HG03103 (cell line): Measurements from ENCODE around the gene IRF5.
A peak's percentile ranks its signal among the peaks of the same experiment; 100 is the strongest.
"Not testable (repeated sequence)": the region's sequence is repeated elsewhere in the genome, so short reads cannot be mapped to it uniquely, and the experiment has no call there.

ENCODE experiments used
- ATAC-seq: cut with Tn5 transposase; IDR thresholded peaks from one replicate; pipeline ENCODE4 v1.9.1; 2021; ENCODE audit warnings: low read depth; ENCODE audit not compliant: unreplicated experiment

Gene IRF5

GRCh38 chr7:128954830-128955802 is 17.4 kb downstream of the IRF5 start:
- no peak for ATAC-seq

DNA sequence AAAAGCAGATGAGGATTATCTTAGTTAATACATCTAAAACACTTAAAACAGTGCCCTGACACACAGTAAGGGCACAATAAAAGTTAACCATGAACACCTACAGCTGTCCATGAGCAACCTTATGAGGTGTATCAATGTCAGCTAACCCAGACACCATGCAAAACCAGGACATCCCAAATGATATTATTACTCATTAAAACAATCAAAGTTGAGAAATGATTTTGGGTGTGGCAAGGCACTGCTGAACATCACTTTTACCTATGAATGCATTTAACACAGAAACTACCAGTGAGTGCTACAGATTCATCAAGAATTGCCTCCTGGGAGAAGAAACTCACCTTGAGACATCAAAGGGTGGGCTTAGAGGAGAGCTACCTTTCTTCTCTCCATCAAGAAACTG is 18.3 kb downstream of the IRF5 start:
- no peak for ATAC-seq

DNA sequence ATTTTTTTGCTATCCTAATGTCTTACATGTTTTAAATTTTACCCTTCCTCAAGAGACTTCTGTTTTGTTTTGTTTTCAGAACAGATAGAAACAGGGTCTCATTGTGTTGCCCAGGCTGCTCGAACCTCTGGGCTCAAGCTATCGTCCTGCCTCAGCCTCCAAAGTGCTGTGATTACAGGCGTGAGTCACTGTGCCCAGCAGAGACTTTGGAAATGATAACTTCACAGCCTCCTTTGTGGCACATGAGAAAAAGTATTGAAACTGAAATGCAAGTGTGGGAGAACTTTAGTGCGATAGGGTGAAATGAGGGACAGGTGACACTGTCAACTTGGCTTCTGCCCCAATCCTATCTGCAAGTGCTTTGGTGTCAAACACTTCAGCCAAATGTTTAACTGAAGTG is 21.6 kb downstream of the IRF5 start:
- no peak for ATAC-seq

- ATAC-seq: no peak
Measured at GRCh38 chr7:128961030-128961659, 23.4 kb downstream of the IRF5 start.

GRCh38 chr7:128962899-128963298 is 25.2 kb downstream of the IRF5 start:
- ATAC-seq: no peak

- peak; percentile 63 for ATAC-seq
Measured at GRCh38 chr7:128963327-128963757, 25.6 kb downstream of the IRF5 start.

DNA sequence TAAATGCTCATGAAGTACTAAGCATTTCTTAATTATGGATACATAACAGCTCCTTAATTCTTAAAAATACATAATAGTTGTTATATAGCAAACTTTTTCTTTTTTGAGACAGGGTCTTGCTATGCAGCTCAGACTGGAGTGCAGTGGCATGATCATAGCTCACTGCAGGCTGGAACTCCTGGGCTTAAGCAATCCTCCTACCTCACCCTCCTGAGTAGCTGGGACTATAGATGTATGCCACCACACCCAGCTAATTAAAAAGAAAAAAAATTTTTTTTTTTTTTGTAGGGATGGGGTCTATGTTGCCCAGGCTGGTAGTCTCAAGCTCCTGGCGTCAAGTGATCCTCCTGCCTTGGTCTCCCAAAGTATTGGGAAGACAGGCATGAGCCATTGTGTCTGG is 30.9 kb downstream of the IRF5 start:
- ATAC-seq: no peak

DNA sequence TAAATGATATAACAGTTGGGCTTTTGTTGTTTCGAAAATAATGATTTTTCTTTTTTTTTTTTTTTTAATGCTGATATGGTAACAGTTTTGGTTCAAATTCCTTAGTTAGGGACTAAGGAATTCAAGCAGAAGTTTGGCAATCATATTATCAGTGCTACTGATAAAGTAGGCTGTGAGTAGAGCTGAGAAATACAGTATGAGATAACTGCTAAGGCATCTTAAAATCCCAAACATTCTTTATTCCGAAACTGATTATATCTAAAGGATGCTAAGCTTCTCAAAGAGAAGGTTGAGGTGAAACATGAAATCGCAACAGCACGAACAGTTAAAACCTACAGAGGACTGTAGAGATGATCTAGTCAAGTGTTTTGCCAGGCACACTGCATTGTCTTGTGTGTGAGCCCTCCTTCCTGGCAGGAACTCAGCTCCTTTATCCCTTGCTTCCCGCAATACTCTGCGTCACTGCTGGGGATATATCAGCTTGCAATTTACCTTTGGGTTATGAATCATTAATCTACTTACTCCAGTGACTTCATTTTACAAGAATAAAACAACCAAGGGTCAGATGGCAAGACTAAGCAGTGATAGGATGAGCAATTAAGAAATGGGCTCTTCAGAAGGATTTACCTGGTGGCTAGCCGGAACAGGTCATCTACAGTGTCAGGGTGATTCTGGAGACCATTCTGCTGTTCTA is 36.7 kb downstream of the IRF5 start:
- ATAC-seq: no peak

- no peak for ATAC-seq
Measured at GRCh38 chr7:128982105-128982504, 44.4 kb downstream of the IRF5 start.

DNA sequence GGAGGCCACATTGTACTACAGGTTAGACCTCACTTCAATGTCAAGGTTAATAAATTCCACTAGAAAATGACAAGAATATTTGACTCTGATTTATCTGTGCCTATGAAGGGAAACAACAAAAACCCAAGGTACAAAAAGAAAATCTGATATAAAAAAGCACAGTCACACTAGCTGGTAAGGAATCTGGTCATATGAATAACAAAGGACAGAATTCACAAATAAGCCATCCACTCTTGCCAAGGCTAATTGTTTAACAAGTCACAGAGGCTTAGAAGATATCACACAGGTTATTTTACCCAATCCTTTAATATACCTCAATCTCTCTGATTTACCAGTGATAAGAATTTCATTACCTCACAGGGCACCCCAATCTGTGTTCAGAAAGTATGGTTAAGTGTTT is 47.9 kb downstream of the IRF5 start:
- ATAC-seq: no peak

DNA sequence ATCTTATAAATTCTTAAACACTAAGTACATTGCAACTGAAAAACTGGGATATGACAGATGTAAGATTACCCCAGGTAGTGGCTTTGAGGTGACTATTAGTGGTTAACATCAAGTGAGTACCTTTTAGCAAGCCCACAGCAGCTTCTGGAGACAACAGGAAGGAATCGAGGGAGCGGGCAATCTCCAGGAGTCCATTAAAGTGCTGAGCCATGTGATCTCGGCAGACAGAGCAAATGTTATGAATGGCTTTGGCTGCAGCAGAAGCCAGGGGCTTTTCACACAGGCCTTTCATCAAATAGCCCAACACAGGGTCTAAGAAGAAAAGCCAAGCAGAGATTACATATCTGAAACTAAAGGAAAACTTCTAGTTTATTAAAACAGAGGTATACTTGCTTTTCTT is 48.9 kb downstream of the IRF5 start:
- no peak for ATAC-seq

GRCh38 chr7:128988372-128988771 is 50.6 kb downstream of the IRF5 start:
- no peak for ATAC-seq

GRCh38 chr7:128989961-128990360 is 52.2 kb downstream of the IRF5 start:
- no peak for ATAC-seq

- no peak for ATAC-seq
Measured at GRCh38 chr7:128993419-128993818, 55.7 kb downstream of the IRF5 start.

- ATAC-seq: not testable (repeated sequence)
Measured at GRCh38 chr7:128994560-128994959, 56.8 kb downstream of the IRF5 start.

GRCh38 chr7:128997181-128997580 is 59.5 kb downstream of the IRF5 start:
- ATAC-seq: no peak
